Measurements from ENCODE around the gene NUFIP1. TPM values are rescaled to one million over a fixed set of nuclear protein-coding genes. Genes with fewer than 3 reads are reported as not detected.

NUFIP1 gene
- total and polyA plus RNA-seq, 2 experiments from 2014 or later, result 7.7 to 23.9 TPM

- Histone ChIP-seq H3K27ac (ENCODE audit: low read depth) (no peak overlapping the region), H4K20me1 (replicated peaks; ENCODE audit: insufficient read depth) (no peaks in the 10 kb centered on the region), H3F3A (replicated peaks; ENCODE audit: low read depth) (no peaks in the 10 kb centered on the region), H3K27me3 (ENCODE audit: insufficient read depth) (no peaks in the 10 kb centered on the region), H2AFZ (no peak overlapping the region), H3K4me1 (ENCODE audit: insufficient read depth) (no peaks in the 10 kb centered on the region), H3K9me2 (ENCODE audit: insufficient read depth) (no peaks in the 10 kb centered on the region), H3K4me3 (no peak overlapping the region), H3K4me2 (no peak overlapping the region), H3K79me2 (replicated peaks; ENCODE audit: insufficient read depth) (no peaks in the 10 kb centered on the region), H3K36me3 (ENCODE audit: insufficient read depth) (peaks cover 8% of the 10 kb centered on the region)
- Mint-ChIP-seq H3K27ac (no peak overlapping the region), H3K36me3 (ENCODE audit: low read depth) (peaks cover 9% of the 10 kb centered on the region; the same call in 2 of the 3 replicates), H3K9me3 (no peaks in the 10 kb centered on the region), H3K4me1 (no peaks in the 10 kb centered on the region), H3K4me3 (no peak overlapping the region), H3K27me3 (ENCODE audit: insufficient read depth, low read depth, poor library complexity) (no peaks in the 10 kb centered on the region)
- TF ChIP-seq CREB1 (CRISPR knock-in tag; IDR thresholded peaks at IDR 0.05; ENCODE audit: low read depth) (no peak), JUNB (IDR thresholded peaks at IDR 0.05; ENCODE audit: unreplicated experiment) (no peak), ETS1 (IDR thresholded peaks at IDR 0.05) (no peak), REST (IDR thresholded peaks at IDR 0.05; ENCODE audit: unreplicated experiment) (no peak), ZNF462 (CRISPR knock-in tag; IDR thresholded peaks at IDR 0.05) (no peak), EZH2phosphoT487 (IDR thresholded peaks at IDR 0.05; ENCODE audit: unreplicated experiment) (no peak), NANOG (IDR thresholded peaks at IDR 0.05; ENCODE audit: borderline replicate concordance) (no peak)
- ATAC-seq, result no peak
- no peak for DNase-seq (ENCODE audit: low spot score)
These were observed 35.6 kb upstream of the NUFIP1 start for GRCh38 chr13:45024847-45025246.
